H1 (cell line): ENCODE results near the gene PRX. TPM values are rescaled to one million over a fixed set of nuclear protein-coding genes. Genes with fewer than 3 reads are reported as not detected.

Experiments used
- EGR1 ChIP-seq: IDR thresholded peaks from 2 replicates; pipeline ENCODE4 v1.6.1; 2011; ENCODE audit warnings: low read depth, low read length, borderline replicate concordance
- SP2 ChIP-seq: IDR thresholded peaks from 2 replicates; pipeline ENCODE4 v1.6.1; 2012; ENCODE audit warnings: mild to moderate bottlenecking, low read length, inconsistent platforms
- polyA plus RNA-seq, 7 experiments: library from polyadenylated mRNA; depleted of rRNA in 3 of 7; stranded (reverse) in 5 of 7; unstranded in 2 of 7; fragments of >200 nt in 5 of 7; fragments of 200-250 nt in 2 of 7; gene quantifications; 1 replicate in 5 of 7; 2 replicates in 1 of 7; 4 replicates in 1 of 7; pipeline versions ENCODE4 v1.2.1 to v1.2.3, GENCODE V29; 2011 to 2013; ENCODE audit warnings: missing spikeins in 2 of 7, mixed read lengths in 2 of 7
- total RNA-seq: library from RNA; stranded (reverse); fragmentation: NEBNext Ultra II Directional; extraction: Animal tissue kit (Norgen Biotek cat#: 25700); gene quantifications from 2 replicates; pipeline ENCODE4 v1.2.1, GENCODE V29; 2021

The PRX gene
- total and polyA plus RNA-seq, 2 of the 8 experiments (the other 6 are each of a cell fraction or from before 2014, with no cell fraction given): 2.8 to 5.8 TPM

- TF ChIP-seq EGR1 (no peak), SP2 (no peak)
Measured at GRCh38 chr19:40381321-40381720, 31.9 kb downstream of the PRX start (continued).
